HepG2 (cell line): ENCODE measurements around the gene RIPOR3. TPM values are rescaled to one million over a fixed set of nuclear protein-coding genes. Genes with fewer than 3 reads are reported as not detected.
A peak's percentile ranks its signal among the peaks of the same experiment; 100 is the strongest.

ENCODE experiments used
- ATAC-seq: fragments of 200-7000 bp; cut with Tn5 transposase; 3 replicates; pipeline ENCODE4 v1.9.1; 2020; ENCODE audit warnings: mild to moderate bottlenecking, moderate library complexity
- BruUV-seq: library from RNA; stranded (reverse); fragments of 400-500 nt; replicated peaks from 2 replicates; lab custom pipeline; 2021; lab: Mats Ljungman, UMichigan
- CTCF ChIA-PET: fragments of 300-600 bp; formaldehyde crosslinking; extraction: SDS; loops from one replicate; lab custom pipeline; 2021; ENCODE audit warnings: low total read pairs, inconsistent platforms, low intra/inter-chr PET ratio; lab: Yijun Ruan, JAX
- POLR2A ChIA-PET: fragments of 350-600 bp; sonication (Branson Sonifier 250); formaldehyde crosslinking; loops from one replicate; lab custom pipeline; 2020; ENCODE audit warnings: antibody characterized with exemption, inconsistent platforms; lab: Yijun Ruan, JAX
- DNase-seq: peaks from one replicate; pipeline ENCODE4 v3.0.0-alpha.2; 2015; ENCODE audit warnings: low spot score
- FAIRE-seq: peaks from 3 replicates; lab custom pipeline; 2011; peaks lifted over from hg19 to GRCh38; lab: Jason Lieb, UNC
- H2AFZ ChIP-seq: one replicate; pipeline ENCODE4 v1.6.1; 2011; ENCODE audit warnings: low read length, inconsistent platforms
- H3K27ac ChIP-seq: fragments of 300-600 bp; 3 replicates; pipeline ENCODE4 v1.8.0; 2011; ENCODE audit warnings: mixed run types, mild to moderate bottlenecking, mixed read lengths, low read length, inconsistent platforms; ENCODE audit not compliant: insufficient read depth; ENCODE audit errors: extremely low read length
- H3K27me3 ChIP-seq, 2 experiments: fragments of 200-600 bp in 1 of 2; 2 replicates in 1 of 2; 3 replicates in 1 of 2; pipeline versions ENCODE4 v1.6.0 to v1.8.0; 2011; ENCODE audit warnings: low read length in 2 of 2, mild to moderate bottlenecking in 2 of 2, moderate library complexity in 2 of 2, inconsistent platforms in 1 of 2; ENCODE audit not compliant: insufficient read depth in 2 of 2, control insufficient read depth in 1 of 2
- H3K36me3 ChIP-seq, 2 experiments: fragments of 200-600 bp in 1 of 2; replicated peaks in 1 of 2; 2 replicates in 1 of 2; 3 replicates in 1 of 2; pipeline versions ENCODE4 v1.5.1 to v1.8.0; 2011; ENCODE audit warnings: low read length in 2 of 2, inconsistent platforms in 1 of 2; ENCODE audit not compliant: insufficient read depth in 2 of 2, control insufficient read depth in 1 of 2
- H3K4me1 ChIP-seq: 2 replicates; pipeline ENCODE4 v1.5.1; 2012; ENCODE audit warnings: low read length, inconsistent platforms; ENCODE audit not compliant: insufficient read depth
- H3K4me2 ChIP-seq: 2 replicates; pipeline ENCODE4 v1.6.0; 2011; ENCODE audit warnings: low read depth, low read length, inconsistent platforms
- H3K4me3 ChIP-seq, 3 experiments: fragments of 200-600 bp in 1 of 3; sonication (generic), shearing (Covaris generic) in 1 of 3; replicated peaks in 1 of 3; 2 replicates each; pipeline ENCODE4 v1.5.1; 2011 to 2016; ENCODE audit warnings: low read length in 3 of 3, inconsistent platforms in 2 of 3, low read depth in 2 of 3, mild to moderate bottlenecking in 2 of 3, control low read depth in 1 of 3, mixed read lengths in 1 of 3; ENCODE audit not compliant: insufficient read depth in 1 of 3
- H3K79me2 ChIP-seq: one replicate; pipeline ENCODE4 v1.6.1; 2011; ENCODE audit warnings: low read length, inconsistent platforms; ENCODE audit not compliant: insufficient read depth
- H3K9ac ChIP-seq: 2 replicates; pipeline ENCODE4 v1.6.0; 2011; ENCODE audit warnings: mild to moderate bottlenecking, low read depth, low read length, inconsistent platforms; ENCODE audit not compliant: insufficient read depth
- H3K9me3 ChIP-seq: 2 replicates; pipeline ENCODE4 v1.5.1; 2012; ENCODE audit warnings: mild to moderate bottlenecking, low read length
- H4K20me1 ChIP-seq: 2 replicates; pipeline ENCODE4 v1.6.0; 2011; ENCODE audit warnings: inconsistent platforms, mild to moderate bottlenecking, low read length, moderate library complexity; ENCODE audit not compliant: insufficient read depth
- PHB2 ChIP-seq: fragments of 450-650 bp; IDR thresholded peaks from 2 replicates; pipeline ENCODE4 v1.6.1; 2018; ENCODE audit not compliant: partially characterized antibody
- PITX1 ChIP-seq: sonication (generic); formaldehyde crosslinking; IDR thresholded peaks from 2 replicates; pipeline ENCODE4 v1.5.1; 2020; ENCODE audit warnings: mild to moderate bottlenecking, missing genetic modification reagents
- PRMT3 ChIP-seq: sonication (generic); formaldehyde crosslinking; IDR thresholded peaks from 2 replicates; pipeline ENCODE4 v1.8.1; 2022; ENCODE audit warnings: low read depth, mild to moderate bottlenecking, moderate library complexity, missing genetic modification reagents, borderline replicate concordance
- RAD51 ChIP-seq: fragments of 450-650 bp; IDR thresholded peaks from 2 replicates; pipeline ENCODE4 v1.6.1; 2016; ENCODE audit warnings: borderline replicate concordance
- SATB2 ChIP-seq: sonication (generic); formaldehyde crosslinking; IDR thresholded peaks from 2 replicates; pipeline ENCODE4 v1.5.0; 2020; ENCODE audit warnings: missing genetic modification reagents
- TEAD2 ChIP-seq: sonication (generic); formaldehyde crosslinking; IDR thresholded peaks from 2 replicates; pipeline ENCODE4 v1.9.0; 2021; ENCODE audit warnings: missing genetic modification reagents
- ZNF598 ChIP-seq: sonication (generic); formaldehyde crosslinking; IDR thresholded peaks from 2 replicates; pipeline ENCODE4 v1.5.1; 2020; ENCODE audit warnings: mild to moderate bottlenecking, missing genetic modification reagents, borderline replicate concordance
- ZNF780A ChIP-seq: sonication (generic); formaldehyde crosslinking; IDR thresholded peaks from 2 replicates; pipeline ENCODE4 v1.8.0; 2022; ENCODE audit warnings: mild to moderate bottlenecking, missing genetic modification reagents, moderate library complexity
- WGBS: methylation state at CpG from one replicate; pipeline ENCODE4 v1.1.6; 2017; ENCODE audit warnings: low lambda C conversion rate; 5-methylcytosine and 5-hydroxymethylcytosine counted together
- in situ Hi-C: cut with HindIII; loops from 2 replicates; pipeline ENCODE4 v1.10.0; 2017; ENCODE audit warnings: low pct_unique_long_range_greater_than_20kb; ENCODE audit not compliant: extremely low pct_ligation_motif_present
- intact Hi-C: fragments of 100-400 bp; cut with micrococcal nuclease; formaldehyde crosslinking; loops from one replicate; pipeline ENCODE4 v1.10.0; 2022; ENCODE audit not compliant: unreplicated experiment
- polyA plus RNA-seq, 8 experiments: library from polyadenylated mRNA; depleted of rRNA in 3 of 8; stranded (reverse) in 7 of 8; unstranded in 1 of 8; fragments of >200 nt; fragmentation: Illumina TruSeq in 4 of 8; extraction: Trizol in 4 of 8; gene quantifications; 2 replicates each; pipeline versions ENCODE4 v1.2.1 to v1.2.3, GENCODE V29; 2011 to 2016; ENCODE audit warnings: low read depth in 4 of 8, missing spikeins in 1 of 8, mixed read lengths in 1 of 8; ENCODE audit not compliant: insufficient read depth in 1 of 8
- total RNA-seq, 5 experiments: library from RNA; depleted of rRNA; stranded (reverse); fragments of >200 nt; fragmentation: Illumina TruSeq; extraction: Trizol; gene quantifications; 2 replicates each; pipeline ENCODE4 v1.2.3, GENCODE V29; 2016; ENCODE audit warnings: low read depth in 1 of 5
- TF ChIP-seq, protein P1 (sequence below): IDR thresholded peaks from 2 replicates; pipeline ENCODE4 v1.6.1; 2018; ENCODE audit warnings: missing genetic modification reagents, mild to moderate bottlenecking, missing compliant biosample characterization
- TF ChIP-seq, protein P2 (sequence below): sonication (generic); formaldehyde crosslinking; IDR thresholded peaks from 2 replicates; pipeline ENCODE4 v1.8.0; 2022; ENCODE audit warnings: mild to moderate bottlenecking, missing genetic modification reagents, moderate library complexity
- TF ChIP-seq, protein P3 (sequence below): sonication (generic); formaldehyde crosslinking; IDR thresholded peaks from 2 replicates; pipeline ENCODE4 v1.9.0; 2022; ENCODE audit warnings: missing genetic modification reagents, mild to moderate bottlenecking, borderline replicate concordance
- TF ChIP-seq, protein P4 (sequence below): sonication (generic); formaldehyde crosslinking; IDR thresholded peaks from 2 replicates; pipeline ENCODE4 v1.5.0; 2020; ENCODE audit warnings: missing genetic modification reagents, mild to moderate bottlenecking, borderline replicate concordance
- TF ChIP-seq, protein P5 (sequence below): sonication (generic); formaldehyde crosslinking; IDR thresholded peaks from 2 replicates; pipeline ENCODE4 v1.5.1; 2020; ENCODE audit warnings: missing genetic modification reagents, mild to moderate bottlenecking, borderline replicate concordance

The RIPOR3 gene
- total and polyA plus RNA-seq, 2 of the 13 experiments (the other 11 are each of a cell fraction or from before 2014, with no cell fraction given), result 0.18 TPM; not detected in 1

DNA sequence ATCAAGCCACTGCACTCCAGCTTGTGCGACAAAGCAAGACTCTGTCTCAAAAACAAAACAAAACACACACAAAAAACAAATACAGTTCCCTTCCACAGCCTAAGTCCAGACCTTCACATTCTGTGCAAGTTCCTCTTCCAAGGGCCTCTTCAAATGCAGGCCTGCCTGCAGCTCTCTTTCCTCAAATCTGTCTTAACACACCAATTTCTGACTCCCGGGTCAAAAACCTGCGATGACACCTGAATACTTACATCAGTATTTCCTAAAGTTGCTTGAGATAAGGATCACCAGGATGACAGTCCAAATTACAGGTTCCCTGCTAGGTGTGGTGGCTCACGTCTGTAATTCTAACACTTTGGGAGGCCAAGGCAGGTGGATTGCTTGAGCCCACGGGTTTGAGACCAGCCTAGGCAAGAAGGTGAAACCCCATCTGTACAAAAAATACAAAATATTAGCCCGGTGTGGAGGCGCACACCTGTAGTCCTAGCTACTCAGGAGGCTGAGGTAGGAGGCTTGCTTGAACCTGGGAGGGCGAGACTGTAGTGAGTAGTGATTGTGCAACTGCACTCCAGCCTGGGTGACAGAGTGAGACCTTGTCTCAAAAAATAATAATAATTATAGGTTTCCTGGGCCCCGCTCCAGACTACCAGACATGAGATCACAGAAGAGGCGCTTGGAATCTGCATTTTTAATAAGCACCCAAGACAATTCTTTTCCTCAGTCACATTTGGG lies 31.2 kb upstream of the RIPOR3 start (continued):
- TF ChIP-seq, protein P1, sequence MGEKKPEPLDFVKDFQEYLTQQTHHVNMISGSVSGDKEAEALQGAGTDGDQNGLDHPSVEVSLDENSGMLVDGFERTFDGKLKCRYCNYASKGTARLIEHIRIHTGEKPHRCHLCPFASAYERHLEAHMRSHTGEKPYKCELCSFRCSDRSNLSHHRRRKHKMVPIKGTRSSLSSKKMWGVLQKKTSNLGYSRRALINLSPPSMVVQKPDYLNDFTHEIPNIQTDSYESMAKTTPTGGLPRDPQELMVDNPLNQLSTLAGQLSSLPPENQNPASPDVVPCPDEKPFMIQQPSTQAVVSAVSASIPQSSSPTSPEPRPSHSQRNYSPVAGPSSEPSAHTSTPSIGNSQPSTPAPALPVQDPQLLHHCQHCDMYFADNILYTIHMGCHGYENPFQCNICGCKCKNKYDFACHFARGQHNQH (CRISPR knock-in tag), result no peak
- TF ChIP-seq PRMT3 (CRISPR knock-in tag), result no peak
- TF ChIP-seq, protein P2, sequence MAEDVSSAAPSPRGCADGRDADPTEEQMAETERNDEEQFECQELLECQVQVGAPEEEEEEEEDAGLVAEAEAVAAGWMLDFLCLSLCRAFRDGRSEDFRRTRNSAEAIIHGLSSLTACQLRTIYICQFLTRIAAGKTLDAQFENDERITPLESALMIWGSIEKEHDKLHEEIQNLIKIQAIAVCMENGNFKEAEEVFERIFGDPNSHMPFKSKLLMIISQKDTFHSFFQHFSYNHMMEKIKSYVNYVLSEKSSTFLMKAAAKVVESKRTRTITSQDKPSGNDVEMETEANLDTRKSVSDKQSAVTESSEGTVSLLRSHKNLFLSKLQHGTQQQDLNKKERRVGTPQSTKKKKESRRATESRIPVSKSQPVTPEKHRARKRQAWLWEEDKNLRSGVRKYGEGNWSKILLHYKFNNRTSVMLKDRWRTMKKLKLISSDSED (CRISPR knock-in tag), result 0 out of 2 replicates have a peak, but pooled peaks have one; percentile 34

DNA sequence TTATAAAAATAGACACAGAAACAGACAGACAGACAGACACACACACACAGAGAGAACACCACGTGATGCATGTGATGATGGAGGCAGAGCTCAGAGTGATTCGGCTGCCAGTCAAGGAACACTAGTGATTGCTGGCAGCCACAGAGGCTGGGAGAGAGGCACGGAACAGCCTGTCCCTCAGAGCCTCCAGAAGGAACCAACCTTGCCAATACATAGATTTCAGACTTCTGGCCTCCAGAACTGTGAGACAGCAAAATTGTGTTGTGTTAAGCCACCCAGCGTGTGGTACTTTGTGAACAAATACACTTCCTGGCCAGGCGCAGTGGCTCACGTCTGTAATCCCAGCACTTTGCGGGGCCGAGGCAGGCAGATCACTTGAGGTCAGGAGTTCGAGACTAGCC lies 30.5 kb upstream of the RIPOR3 start:
- Histone ChIP-seq H3K27ac (no peak overlapping the region), H3K9ac (no peak overlapping the region), H3K27me3 (no peaks in the 10 kb centered on the region), H3K9me3 (no peaks in the 10 kb centered on the region), H3K36me3 (no peaks in the 10 kb centered on the region), H3K79me2 (no peaks in the 10 kb centered on the region), H4K20me1 (no peaks in the 10 kb centered on the region), H3K4me1 (peaks cover 42% of the 10 kb centered on the region), H3K4me2 (peak overlapping the region; percentile 14; the same call in 1 of the 2 replicates), H3K4me3 (no peak overlapping the region), H2AFZ (no peak overlapping the region)
- ChIA-PET POLR2A (no interaction called here), CTCF (no interaction called here)
- FAIRE-seq (no peak), ATAC-seq (no peak; the same call in 2 of the 3 replicates), DNase-seq (no peak)
- no TSS peak for BruUV-seq
- WGBS, result 29% methylated on average over 8 of the region's 9 CpGs
- intact Hi-C loops, result no loop called here
- in situ Hi-C loops, result no loop called here
- TF ChIP-seq, protein P3, sequence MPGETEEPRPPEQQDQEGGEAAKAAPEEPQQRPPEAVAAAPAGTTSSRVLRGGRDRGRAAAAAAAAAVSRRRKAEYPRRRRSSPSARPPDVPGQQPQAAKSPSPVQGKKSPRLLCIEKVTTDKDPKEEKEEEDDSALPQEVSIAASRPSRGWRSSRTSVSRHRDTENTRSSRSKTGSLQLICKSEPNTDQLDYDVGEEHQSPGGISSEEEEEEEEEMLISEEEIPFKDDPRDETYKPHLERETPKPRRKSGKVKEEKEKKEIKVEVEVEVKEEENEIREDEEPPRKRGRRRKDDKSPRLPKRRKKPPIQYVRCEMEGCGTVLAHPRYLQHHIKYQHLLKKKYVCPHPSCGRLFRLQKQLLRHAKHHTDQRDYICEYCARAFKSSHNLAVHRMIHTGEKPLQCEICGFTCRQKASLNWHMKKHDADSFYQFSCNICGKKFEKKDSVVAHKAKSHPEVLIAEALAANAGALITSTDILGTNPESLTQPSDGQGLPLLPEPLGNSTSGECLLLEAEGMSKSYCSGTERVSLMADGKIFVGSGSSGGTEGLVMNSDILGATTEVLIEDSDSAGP (CRISPR knock-in tag), result 0 out of 2 replicates have a peak, but pooled peaks have one; percentile 22
- TF ChIP-seq, protein P4, sequence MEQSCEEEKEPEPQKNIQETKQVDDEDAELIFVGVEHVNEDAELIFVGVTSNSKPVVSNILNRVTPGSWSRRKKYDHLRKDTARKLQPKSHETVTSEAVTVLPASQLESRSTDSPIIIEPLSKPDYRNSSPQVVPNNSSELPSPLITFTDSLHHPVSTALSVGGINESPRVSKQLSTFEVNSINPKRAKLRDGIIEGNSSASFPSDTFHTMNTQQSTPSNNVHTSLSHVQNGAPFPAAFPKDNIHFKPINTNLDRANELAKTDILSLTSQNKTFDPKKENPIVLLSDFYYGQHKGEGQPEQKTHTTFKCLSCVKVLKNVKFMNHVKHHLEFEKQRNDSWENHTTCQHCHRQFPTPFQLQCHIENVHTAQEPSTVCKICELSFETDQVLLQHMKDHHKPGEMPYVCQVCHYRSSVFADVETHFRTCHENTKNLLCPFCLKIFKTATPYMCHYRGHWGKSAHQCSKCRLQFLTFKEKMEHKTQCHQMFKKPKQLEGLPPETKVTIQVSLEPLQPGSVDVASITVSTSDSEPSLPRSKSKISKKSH (CRISPR knock-in tag), result peak; percentile 77; the same call in 1 of the 2 replicates
- TF ChIP-seq ZNF598 (CRISPR knock-in tag), result peak; percentile 67; the same call in 1 of the 2 replicates
- TF ChIP-seq, protein P5, sequence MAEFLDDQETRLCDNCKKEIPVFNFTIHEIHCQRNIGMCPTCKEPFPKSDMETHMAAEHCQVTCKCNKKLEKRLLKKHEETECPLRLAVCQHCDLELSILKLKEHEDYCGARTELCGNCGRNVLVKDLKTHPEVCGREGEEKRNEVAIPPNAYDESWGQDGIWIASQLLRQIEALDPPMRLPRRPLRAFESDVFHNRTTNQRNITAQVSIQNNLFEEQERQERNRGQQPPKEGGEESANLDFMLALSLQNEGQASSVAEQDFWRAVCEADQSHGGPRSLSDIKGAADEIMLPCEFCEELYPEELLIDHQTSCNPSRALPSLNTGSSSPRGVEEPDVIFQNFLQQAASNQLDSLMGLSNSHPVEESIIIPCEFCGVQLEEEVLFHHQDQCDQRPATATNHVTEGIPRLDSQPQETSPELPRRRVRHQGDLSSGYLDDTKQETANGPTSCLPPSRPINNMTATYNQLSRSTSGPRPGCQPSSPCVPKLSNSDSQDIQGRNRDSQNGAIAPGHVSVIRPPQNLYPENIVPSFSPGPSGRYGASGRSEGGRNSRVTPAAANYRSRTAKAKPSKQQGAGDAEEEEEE (CRISPR knock-in tag), result 0 out of 2 replicates have a peak, but pooled peaks have one; percentile 47
- no peak for TF ChIP-seq PHB2
- 0 out of 2 replicates have a peak, but pooled peaks have one; percentile 42 for TF ChIP-seq RAD51
- peak; percentile 27; the same call in 1 of the 2 replicates for TF ChIP-seq PITX1
- no peak for TF ChIP-seq SATB2 (CRISPR knock-in tag)
- TF ChIP-seq TEAD2 (CRISPR knock-in tag), result no peak
- no peak for TF ChIP-seq ZNF780A (CRISPR knock-in tag)
